ENCODE measurements around the gene FRMD1. TPM values are rescaled to one million over a fixed set of nuclear protein-coding genes. Genes with fewer than 3 reads are reported as not detected.

Gene FRMD1
- total RNA-seq, 1 experiment from 2014 or later, result not detected

GRCh38 chr6:168055696-168056489, 23.1 kb downstream of the FRMD1 start (continued):
- TF ChIP-seq REST (IDR thresholded peaks at IDR 0.05; ENCODE audit: low read depth) (no peak), CBX3 (IDR thresholded peaks at IDR 0.05; ENCODE audit: low read depth) (no peak), ATF3 (IDR thresholded peaks at IDR 0.05) (no peak), ZNF274 (IDR thresholded peaks at IDR 0.05; ENCODE audit: low read depth, low read length) (no peak), SIN3A (IDR thresholded peaks at IDR 0.05; ENCODE audit: low read depth) (no peak), EZH2phosphoT487 (IDR thresholded peaks at IDR 0.05; ENCODE audit: borderline replicate concordance) (no peak)

- Histone ChIP-seq H4K20me1 (ENCODE audit: insufficient read depth) (no peaks in the 10 kb centered on the region), H3K9me2 (ENCODE audit: insufficient read depth) (no peaks in the 10 kb centered on the region), H3K4me2 (ENCODE audit: low read length) (no peak overlapping the region), H2AFZ (ENCODE audit: low read depth, low read length, poor library complexity, severe bottlenecking) (no peak overlapping the region), H3K9me3 (ENCODE audit: control insufficient read depth in 1 of 2, insufficient read depth in 1 of 2, low read depth in 1 of 2, low read length in 2 of 2) (no peaks in the 10 kb centered on the region), H3K79me2 (ENCODE audit: insufficient read depth, low read length) (no peaks in the 10 kb centered on the region), H3K9ac (ENCODE audit: low read length) (no peak overlapping the region), H3K27ac (ENCODE audit: low read depth, low read length) (no peak overlapping the region), H3K36me3 (ENCODE audit: control insufficient read depth in 1 of 2, insufficient read depth in 2 of 2, low read length in 2 of 2) (no peaks in the 10 kb centered on the region), H3K4me1 (ENCODE audit: control insufficient read depth in 1 of 2, insufficient read depth in 2 of 2, low read length in 2 of 2) (peaks cover 0 to 4% of the 10 kb centered on the region in 2 experiments; a peak in 1 of 4 replicates), H3K4me3 (replicated peaks in 1 of 2; ENCODE audit: low read depth in 1 of 2, low read length in 2 of 2) (no peak overlapping the region), H3K27me3 (ENCODE audit: insufficient read depth, low read length) (no peaks in the 10 kb centered on the region)
- intact Hi-C loops (cut with micrococcal nuclease), result no loop called here
- CTCF ChIA-PET, result no interaction called here
- no peak for ATAC-seq
- BruUV-seq (replicated peaks), result no TSS peak
- POLR2A ChIA-PET, result no interaction called here
- no peak for DNase-seq (ENCODE audit: low read depth, low spot score)
- RAD21 ChIA-PET (ENCODE audit: low non-redundant PET in 1 of 2, low total read pairs in 2 of 2, uncharacterized antibody in 2 of 2, unreplicated experiment in 2 of 2), result no interaction called here
- no peak for TF ChIP-seq EGR1 (IDR thresholded peaks at IDR 0.05; ENCODE audit: low read depth)
- TF ChIP-seq EZH2phosphoT487 (IDR thresholded peaks at IDR 0.05; ENCODE audit: borderline replicate concordance), result no peak
- TF ChIP-seq CBX3 (IDR thresholded peaks at IDR 0.05; ENCODE audit: low read depth), result no peak
- no peak for TF ChIP-seq ZBTB33 (IDR thresholded peaks at IDR 0.05; ENCODE audit: extremely low read depth, insufficient replicate concordance, low read length)
- no peak for TF ChIP-seq FOSL1 (IDR thresholded peaks at IDR 0.05; ENCODE audit: low read depth)
- no peak for TF ChIP-seq REST (IDR thresholded peaks at IDR 0.05; ENCODE audit: low read depth)
- no peak for TF ChIP-seq CEBPB (IDR thresholded peaks at IDR 0.05; ENCODE audit: low read depth)
- no peak for TF ChIP-seq SRF (IDR thresholded peaks at IDR 0.05; ENCODE audit: low read depth)
- no peak for TF ChIP-seq ZNF274 (IDR thresholded peaks at IDR 0.05; ENCODE audit: low read depth, low read length)
- no peak for TF ChIP-seq EZH2 (IDR thresholded peaks at IDR 0.05)
Measured at GRCh38 chr6:168054765-168055560, 24.0 kb downstream of the FRMD1 start.

Measured in HCT116 (cell line).